Fibroblast of skin of abdomen (primary cell): ENCODE data around the gene ID4.
A peak's percentile ranks its signal among the peaks of the same experiment; 100 is the strongest.

Experiments used
- DNase-seq: peaks from one replicate; pipeline ENCODE4 v3.0.0-alpha.2; 2013

Gene ID4

GRCh38 chr6:19860235-19860877 is 23.2 kb downstream of the ID4 start:
- no peak for DNase-seq

DNA sequence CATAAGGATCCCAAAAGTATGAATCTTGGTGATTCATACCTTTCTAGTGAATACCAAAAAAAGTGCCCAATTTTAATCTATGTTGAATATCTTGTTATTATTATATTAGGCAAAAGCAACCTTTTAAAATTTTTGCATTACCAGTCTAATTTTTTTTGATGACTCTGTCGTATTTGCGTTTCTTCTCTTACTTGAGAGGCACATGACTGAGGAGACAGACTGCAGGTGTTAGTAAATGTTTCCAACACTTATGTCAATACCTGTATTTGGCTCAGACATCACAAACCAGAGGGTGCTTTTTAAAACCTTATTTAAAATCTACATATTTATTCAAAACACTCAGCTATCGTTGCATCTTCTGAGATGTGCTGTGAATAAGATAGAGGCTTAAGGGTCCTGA is 27.1 kb downstream of the ID4 start:
- no peak for DNase-seq

- DNase-seq, result no peak
These were observed 28.0 kb downstream of the ID4 start for GRCh38 chr6:19865178-19865577.

- DNase-seq, result no peak
These were observed 29.2 kb downstream of the ID4 start for GRCh38 chr6:19866173-19866984.

DNA sequence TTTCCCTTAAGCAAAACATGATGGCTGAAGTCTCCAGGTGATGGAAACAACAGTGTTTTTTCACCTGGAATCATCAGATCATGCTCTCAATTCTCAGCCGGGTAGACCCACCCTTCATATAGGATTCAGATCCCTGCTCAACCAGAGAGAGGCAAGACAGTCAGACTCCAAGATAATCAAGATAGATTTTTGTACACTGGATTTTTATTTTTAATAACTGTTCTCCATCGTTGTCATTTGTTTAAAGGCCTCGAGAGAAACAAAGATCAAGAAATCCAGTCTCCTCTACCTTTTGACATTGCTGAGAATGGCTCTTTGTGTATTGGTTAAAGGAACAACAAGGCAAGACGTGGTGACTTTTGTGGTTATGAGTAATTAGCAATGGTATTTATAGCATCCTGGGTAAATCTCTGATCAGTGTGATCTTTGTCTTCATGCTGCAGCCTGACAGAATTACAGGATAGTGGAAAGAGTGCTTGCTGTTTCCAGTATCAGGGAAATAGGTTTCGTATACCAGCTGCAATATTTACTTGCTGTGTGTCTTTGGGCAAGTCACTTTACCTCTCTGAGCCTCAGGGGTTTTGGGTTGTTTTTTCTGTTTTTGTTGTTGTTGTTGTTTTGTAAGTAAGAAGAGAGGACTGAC is 29.9 kb downstream of the ID4 start:
- DNase-seq, result peak; percentile 68

DNA sequence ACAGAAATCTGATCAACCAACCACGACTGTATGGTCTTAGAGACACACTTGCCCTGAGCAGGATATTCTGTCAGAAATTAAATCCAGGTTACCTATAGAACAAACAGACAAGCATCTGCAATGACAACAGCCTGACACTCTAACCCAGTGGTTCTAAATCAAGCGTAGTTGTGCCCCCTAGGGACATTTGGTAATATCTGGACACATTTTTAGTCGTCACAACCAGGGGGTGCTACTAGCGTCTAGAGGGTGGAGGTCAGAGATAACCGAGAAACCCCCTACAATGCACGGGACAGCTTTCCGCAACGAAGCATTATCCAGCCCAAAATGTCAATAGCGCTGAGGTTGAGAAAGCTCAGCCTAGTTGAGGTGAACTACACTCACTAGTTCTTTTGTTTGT is 32.3 kb downstream of the ID4 start:
- DNase-seq, result no peak

DNA sequence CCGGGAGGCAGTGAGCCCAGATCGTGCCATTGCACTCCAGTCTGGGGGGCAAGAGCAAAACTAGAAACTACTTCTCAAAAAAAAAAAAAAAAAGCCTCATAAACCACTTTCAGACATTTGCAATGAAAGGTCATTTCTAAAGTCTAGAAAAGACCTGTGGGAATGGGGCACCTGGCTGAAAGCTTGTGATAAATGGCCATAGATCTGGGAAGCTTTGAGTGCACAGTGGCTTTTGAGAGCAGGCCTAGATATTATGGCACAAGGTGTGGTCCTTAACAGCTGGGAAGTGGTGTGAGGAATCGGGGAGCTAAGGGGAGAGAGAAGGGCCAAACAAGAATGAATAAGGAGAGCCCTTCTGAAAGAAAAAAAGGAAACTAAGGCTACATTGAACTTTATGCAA is 33.2 kb downstream of the ID4 start:
- no peak for DNase-seq

DNA sequence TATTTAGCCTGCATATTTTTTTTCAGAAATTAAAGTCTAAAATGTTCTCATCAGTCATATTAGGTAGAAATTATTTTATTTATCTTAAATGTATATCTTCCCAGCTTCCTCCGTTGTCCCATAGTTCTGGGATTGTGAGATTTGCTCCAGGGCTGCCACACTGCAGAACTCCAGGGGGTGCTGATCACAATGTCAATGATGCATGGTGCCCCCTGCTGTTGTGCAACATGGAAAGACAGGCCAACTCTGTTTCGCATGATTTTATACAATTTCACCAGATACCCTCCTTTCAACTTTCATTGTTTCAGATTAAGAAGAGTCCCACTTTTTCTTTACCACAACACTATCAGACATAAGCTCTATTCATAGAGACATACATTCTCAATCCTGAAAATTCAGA is 35.9 kb downstream of the ID4 start:
- DNase-seq, result no peak

GRCh38 chr6:19876672-19877071 is 39.5 kb downstream of the ID4 start:
- DNase-seq, result no peak

DNA sequence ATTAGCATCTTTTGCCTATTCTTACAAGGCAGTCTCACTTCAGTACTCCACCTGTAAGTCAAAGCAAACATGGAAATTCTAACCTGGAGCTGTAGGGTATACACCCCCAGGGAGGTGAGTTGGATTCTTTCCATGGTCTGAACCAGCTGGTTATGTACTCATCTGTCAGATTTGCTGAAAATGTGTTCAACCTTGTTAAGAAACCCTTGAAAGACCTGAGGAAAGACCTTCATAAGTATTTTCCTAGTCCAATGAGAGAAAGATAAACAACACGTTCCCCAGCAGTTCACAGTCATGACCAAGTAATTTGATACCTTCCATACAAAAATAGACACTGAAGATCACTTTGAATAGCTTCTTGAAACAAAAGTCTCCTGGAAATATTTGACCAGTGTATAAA is 42.5 kb downstream of the ID4 start:
- no peak for DNase-seq

DNA sequence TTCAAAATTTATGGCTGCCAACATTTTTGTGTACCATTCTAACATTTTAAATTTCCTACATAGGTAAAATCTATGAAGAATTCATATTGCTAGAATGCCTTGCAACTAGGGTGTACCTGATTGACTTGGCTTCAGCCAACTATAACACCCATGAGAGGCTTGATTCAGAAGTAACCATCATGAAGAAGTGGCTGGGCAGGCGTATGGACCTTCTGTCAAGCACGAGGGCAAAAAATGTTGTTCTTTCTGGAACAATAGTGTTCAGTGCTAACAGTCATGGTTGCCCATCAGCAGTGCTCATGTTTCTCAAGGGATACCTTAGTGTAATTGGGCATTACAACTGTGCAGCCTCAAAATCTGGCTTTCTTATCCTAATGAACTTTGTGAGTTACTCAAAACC is 42.9 kb downstream of the ID4 start:
- no peak for DNase-seq

DNA sequence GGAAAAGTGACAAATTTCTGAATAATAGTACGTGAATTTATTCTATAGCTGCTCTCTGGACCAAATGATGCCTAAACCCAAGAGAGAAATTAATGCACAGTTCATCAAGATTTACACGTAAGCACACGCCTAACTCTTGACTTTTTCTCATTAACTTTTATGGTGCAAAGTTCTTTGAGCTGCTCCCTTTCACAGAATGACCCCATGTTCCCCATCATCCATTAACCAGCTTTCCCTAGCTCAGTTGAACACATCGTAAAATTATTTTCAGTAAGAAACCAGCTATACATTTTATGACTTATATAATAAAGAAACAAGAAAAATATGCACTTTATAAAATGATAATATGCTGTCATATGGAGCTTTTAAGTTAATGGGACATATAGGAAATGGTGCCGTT is 54.3 kb downstream of the ID4 start:
- DNase-seq, result no peak
